Loucy (cell line): ENCODE results near the gene NOL4L.

Source experiments
- CTCF ChIP-seq: fragments of 200-600 bp; sonication (generic); conservative IDR thresholded peaks from 2 replicates; pipeline ENCODE4 v1.5.1; 2014; ENCODE audit warnings: mild to moderate bottlenecking, antibody characterized with exemption, low read length
- EZH2phosphoT487 ChIP-seq: fragments of 200-600 bp; IDR thresholded peaks from 2 replicates; pipeline ENCODE4 v1.6.1; 2018; ENCODE audit warnings: antibody characterized with exemption, mild to moderate bottlenecking, moderate library complexity, borderline replicate concordance

- TF ChIP-seq CTCF (no peak), EZH2phosphoT487 (no peak)
These were observed 40.8 kb downstream of the NOL4L start for GRCh38 chr20:32544260-32544722.
